Fibroblast of gingiva (primary cell): ENCODE results near the gene TSGA10.
A peak's percentile ranks its signal among the peaks of the same experiment; 100 is the strongest.
"Not testable (repeated sequence)": the region's sequence is repeated elsewhere in the genome, so short reads cannot be mapped to it uniquely, and the experiment has no call there.

Experiments
- DNase-seq: peaks from one replicate; pipeline ENCODE4 v3.0.0-alpha.2; 2011; ENCODE audit warnings: low read depth

The TSGA10 gene

GRCh38 chr2:99067871-99068625, 86.7 kb downstream of the TSGA10 start:
- DNase-seq: no peak

- DNase-seq: peak; percentile 46
Observed at GRCh38 chr2:99066075-99066958, 88.4 kb downstream of the TSGA10 start.

- not testable (repeated sequence) for DNase-seq
Observed at GRCh38 chr2:99049187-99049586, 105.6 kb downstream of the TSGA10 start.

- not testable (repeated sequence) for DNase-seq
Observed at GRCh38 chr2:99040736-99041300, 113.9 kb downstream of the TSGA10 start.

GRCh38 chr2:99035920-99036319, 118.8 kb downstream of the TSGA10 start:
- no peak for DNase-seq

GRCh38 chr2:99032786-99033185, 122.0 kb downstream of the TSGA10 start:
- DNase-seq: no peak

GRCh38 chr2:99032001-99032400, 122.7 kb downstream of the TSGA10 start:
- DNase-seq: no peak

GRCh38 chr2:99031481-99031880, 123.3 kb downstream of the TSGA10 start:
- no peak for DNase-seq

GRCh38 chr2:99028558-99028957, 126.2 kb downstream of the TSGA10 start:
- no peak for DNase-seq

GRCh38 chr2:99027856-99028255, 126.9 kb downstream of the TSGA10 start:
- no peak for DNase-seq

- no peak for DNase-seq
Observed at GRCh38 chr2:99000708-99001107, 154.0 kb downstream of the TSGA10 start.

- DNase-seq: not testable (repeated sequence)
Observed at GRCh38 chr2:98988695-98989094, 166.0 kb downstream of the TSGA10 start.

- no peak for DNase-seq
Observed at GRCh38 chr2:98985905-98986666, 168.7 kb downstream of the TSGA10 start.

- no peak for DNase-seq
Observed at GRCh38 chr2:98975611-98976010, 179.1 kb downstream of the TSGA10 start.

GRCh38 chr2:98972582-98973167, 182.1 kb downstream of the TSGA10 start:
- no peak for DNase-seq

GRCh38 chr2:98959810-98960507, 194.8 kb downstream of the TSGA10 start:
- no peak for DNase-seq

- no peak for DNase-seq
Observed at GRCh38 chr2:98952966-98953365, 201.8 kb downstream of the TSGA10 start.

- DNase-seq: no peak
Observed at GRCh38 chr2:98948956-98949739, 205.6 kb downstream of the TSGA10 start.

GRCh38 chr2:98947554-98947953, 207.2 kb downstream of the TSGA10 start:
- DNase-seq: no peak
